ENCODE data around the gene CR1. TPM values are rescaled to one million over a fixed set of nuclear protein-coding genes. Genes with fewer than 3 reads are reported as not detected.
A peak's percentile ranks its signal among the peaks of the same experiment; 100 is the strongest.
"Not testable (repeated sequence)": the region's sequence is repeated elsewhere in the genome, so short reads cannot be mapped to it uniquely, and the experiment has no call there.

CR1 gene
- total RNA-seq, 1 donor = 29.1 TPM

DNA sequence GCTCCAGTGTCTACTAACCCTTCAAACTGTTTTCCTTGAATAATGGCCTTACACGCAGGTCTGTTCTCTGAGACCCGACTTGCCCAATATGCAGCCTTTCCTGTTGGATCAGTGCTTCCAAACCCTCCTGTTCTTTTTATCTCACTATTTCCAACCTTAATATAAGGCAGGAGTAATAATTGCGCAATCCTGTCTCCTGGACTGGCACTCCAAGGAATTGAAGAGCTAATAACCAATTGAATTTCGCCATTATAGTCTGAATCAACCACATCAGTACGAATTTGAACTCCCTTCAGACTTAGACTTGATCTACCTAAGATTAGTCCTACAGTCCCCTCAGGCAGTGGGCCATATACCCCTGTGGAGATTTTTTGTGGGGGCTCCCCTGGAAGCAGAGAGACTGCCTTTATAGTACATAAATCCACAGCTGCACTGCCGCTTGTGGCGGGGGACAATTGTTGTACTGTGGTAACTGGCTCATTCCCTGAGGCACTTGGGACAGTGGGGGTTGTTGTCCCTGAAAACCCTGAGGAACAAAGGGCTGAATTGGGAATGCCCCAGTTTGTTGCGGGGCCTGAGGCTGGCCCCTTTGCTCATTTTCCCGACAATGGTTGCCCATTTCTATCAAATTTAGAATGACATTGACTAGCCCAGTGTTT is 142.7 kb downstream of the CR1 start:
- not testable (repeated sequence) for H3K4me3 ChIP-seq (ENCODE audit: low read length); H3K4me1 ChIP-seq (ENCODE audit: insufficient read depth, low read length); H3K27me3 ChIP-seq (ENCODE audit: insufficient read depth, low read length); H3K9me3 ChIP-seq (ENCODE audit: low read depth, low read length)

DNA sequence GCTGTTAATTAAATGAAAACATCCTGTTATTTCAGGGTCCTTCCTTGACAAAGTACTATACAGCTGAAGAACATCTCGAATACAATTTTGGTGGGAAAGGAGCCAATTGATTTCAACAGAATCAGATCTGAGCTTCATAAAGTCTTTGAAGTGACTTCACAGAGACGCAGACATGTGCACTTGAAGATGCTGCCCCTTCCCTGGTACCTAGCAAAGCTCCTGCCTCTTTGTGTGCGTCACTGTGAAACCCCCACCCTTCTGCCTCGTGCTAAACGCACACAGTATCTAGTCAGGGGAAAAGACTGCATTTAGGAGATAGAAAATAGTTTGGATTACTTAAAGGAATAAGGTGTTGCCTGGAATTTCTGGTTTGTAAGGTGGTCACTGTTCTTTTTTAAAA is 143.4 kb downstream of the CR1 start:
- not testable (repeated sequence) for H3K4me3 ChIP-seq (ENCODE audit: low read length); H3K9me3 ChIP-seq (ENCODE audit: low read depth, low read length); H3K4me1 ChIP-seq (ENCODE audit: insufficient read depth, low read length); H3K27me3 ChIP-seq (ENCODE audit: insufficient read depth, low read length)

DNA sequence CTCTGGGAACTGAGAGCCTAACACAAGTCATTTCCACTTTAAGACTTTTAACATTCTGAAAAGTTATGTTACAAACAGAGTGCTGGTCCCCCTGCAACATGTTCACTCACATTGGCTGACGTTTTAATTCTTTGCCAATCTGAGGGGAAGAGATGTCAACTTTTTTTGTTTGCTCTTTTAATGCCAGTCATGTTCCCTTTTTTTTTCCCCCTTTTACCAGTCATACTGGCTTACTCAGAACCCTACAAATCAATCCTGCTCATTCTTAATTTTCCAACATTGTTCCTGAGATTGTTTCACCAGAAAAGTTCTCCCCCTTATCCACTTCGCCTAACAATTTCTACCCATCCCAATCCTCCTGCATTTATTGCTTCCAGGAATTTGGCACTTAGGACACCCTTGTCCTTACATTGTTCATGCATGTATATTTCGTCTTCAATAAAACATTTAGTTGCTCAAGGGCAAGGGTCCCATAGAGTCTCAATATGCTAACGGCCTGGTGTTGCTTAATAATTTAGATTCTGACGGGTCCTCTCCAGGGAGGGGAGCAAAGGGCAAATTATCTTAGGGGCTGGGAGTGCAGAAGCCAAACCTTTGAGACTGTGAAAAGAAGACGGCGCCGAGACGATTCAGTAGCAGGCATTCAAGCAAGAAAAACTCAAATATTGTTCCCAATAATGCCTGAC is 148.4 kb downstream of the CR1 start:
- Histone ChIP-seq H3K4me3 (ENCODE audit: low read length) (peak overlapping the region; percentile 41), H3K4me1 (ENCODE audit: insufficient read depth, low read length) (peaks cover 15% of the 10 kb centered on the region), H3K9me3 (ENCODE audit: low read depth, low read length) (no peaks in the 10 kb centered on the region), H3K27me3 (ENCODE audit: insufficient read depth, low read length) (peaks cover 6% of the 10 kb centered on the region)

DNA sequence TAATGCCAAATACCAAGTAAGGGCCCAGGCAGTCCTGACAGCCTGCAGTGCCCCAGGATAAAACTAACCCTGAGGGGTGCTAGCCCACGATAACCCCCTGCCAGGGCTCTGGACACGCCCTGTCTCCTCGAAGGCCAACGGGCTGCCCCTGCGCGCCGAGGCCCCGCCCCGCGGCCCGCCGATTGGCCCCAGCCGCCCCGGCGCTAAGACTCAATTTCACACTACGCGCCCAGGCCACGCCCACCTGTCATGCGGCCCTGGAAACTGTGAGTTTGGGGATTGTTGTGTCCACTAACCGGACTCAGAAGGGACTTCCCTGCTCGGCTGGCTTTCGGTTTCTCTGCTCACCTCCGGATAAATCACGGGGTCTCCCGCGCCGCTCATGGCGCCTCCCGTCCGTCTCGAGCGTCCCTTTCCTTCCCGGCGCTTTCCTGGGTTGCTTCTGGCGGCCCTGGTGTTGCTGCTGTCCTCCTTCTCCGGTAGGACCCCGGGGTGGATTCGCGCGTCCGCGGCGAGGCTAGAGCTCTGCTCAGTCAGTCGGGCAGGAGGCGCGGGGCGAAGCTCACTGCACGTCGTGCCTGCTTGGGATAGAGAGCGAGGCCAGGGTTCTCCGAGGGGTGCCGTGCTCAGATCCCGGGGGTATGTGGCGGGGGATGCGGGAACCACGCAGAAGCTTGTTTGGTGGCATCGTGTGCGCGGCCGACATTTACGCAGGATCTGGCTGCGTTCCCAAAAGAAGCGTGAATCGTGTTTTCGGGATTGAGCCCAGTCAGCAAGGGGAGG is 149.1 kb downstream of the CR1 start, which contains the start of gene CR1L:
CR1L (plus strand) TSS at position 282 of the 783 bp plus-strand sequence; CDS start at position 383, 101 bp downstream.
- Histone ChIP-seq H3K27me3 (ENCODE audit: insufficient read depth, low read length) (peaks cover 6% of the 10 kb centered on the region), H3K9me3 (ENCODE audit: low read depth, low read length) (no peaks in the 10 kb centered on the region), H3K4me1 (ENCODE audit: insufficient read depth, low read length) (peaks cover 15% of the 10 kb centered on the region), H3K4me3 (ENCODE audit: low read length) (peak within 1 kb of the TSS; percentile 41)

DNA sequence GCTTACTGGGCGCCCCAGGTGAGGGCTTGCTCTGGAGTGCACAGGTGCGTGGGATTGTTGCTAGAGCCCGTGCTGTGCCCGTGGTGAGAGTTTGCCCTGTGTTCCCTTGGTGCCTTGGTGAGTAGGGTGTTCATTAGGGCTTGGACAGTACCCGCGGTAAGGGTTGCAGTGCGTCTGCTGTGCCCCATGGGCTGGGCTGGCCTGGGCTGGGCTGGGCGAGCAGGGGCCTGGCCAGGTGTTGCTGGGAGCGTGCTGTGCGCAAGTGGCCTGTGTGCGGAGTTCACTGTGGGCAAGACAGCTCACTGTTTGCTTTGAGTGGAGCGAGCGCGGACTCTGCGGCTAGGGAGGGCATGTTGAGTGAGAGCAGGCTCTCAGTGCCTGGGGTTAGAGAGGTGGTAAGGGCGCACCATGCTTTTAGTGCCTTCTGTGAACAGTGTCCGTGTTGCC is 149.7 kb downstream of the CR1 start:
- no peak overlapping the region for H3K4me3 ChIP-seq (ENCODE audit: low read length)

DNA sequence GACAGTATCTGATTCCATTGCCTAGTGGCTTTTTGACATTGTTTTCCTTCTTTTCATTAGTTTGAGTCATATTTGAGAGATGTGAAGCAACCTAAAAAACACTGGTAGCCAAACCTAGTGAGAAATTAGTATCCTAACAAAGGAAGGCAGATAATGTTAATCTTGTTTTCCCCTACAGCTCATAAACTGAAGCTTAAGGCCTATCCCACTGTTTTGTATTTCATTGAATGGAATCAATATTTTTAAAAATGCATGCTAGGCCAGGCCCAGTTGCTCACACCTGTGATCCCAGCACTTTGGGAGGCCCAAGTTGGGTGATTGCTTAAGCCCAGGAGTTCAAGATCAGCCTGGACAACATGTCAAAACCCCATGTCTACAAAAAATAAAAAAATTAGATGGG is 150.2 kb downstream of the CR1 start:
- no peaks in the 10 kb centered on the region for H3K9me3 ChIP-seq (ENCODE audit: low read depth, low read length)

More for the DNA sequence above, 149.7 kb downstream of the CR1 start:
- H3K4me1 ChIP-seq (ENCODE audit: insufficient read depth, low read length) = peaks cover 15% of the 10 kb centered on the region
- no peaks in the 10 kb centered on the region for H3K9me3 ChIP-seq (ENCODE audit: low read depth, low read length)
- H3K27me3 ChIP-seq (ENCODE audit: insufficient read depth, low read length) = peaks cover 6% of the 10 kb centered on the region

DNA sequence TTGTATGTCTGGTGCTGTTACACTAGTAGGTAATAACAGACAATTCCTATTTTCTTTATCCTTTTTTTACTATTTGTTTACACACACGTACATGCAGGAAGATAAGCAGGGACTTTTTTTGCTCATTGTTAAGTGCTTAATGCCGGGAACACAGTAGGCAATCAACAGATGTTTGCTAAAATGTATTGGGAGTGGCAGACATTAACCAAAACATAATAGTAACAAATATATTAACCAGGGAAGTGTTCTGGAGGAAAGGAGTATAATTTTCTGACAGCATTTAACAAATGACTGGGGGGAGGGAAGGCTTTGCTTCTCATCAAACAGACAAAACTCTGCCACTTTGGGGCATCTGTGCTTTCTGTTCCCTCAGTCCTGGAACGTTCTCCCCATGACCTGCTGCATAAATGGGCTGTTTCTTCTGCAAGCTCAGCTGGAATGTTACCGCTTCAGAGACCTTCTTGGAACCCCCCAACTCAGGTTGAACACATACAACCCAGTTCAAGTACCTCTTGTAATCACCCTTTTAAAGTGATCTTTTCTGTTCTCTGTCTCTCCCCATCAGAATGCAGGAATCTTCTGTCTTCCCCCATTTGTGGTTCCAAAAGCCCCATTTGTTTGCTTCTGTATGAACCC is 151.1 kb downstream of the CR1 start:
- Histone ChIP-seq H3K4me3 (ENCODE audit: low read length) (no peak overlapping the region), H3K4me1 (ENCODE audit: insufficient read depth, low read length) (peaks cover 15% of the 10 kb centered on the region), H3K27me3 (ENCODE audit: insufficient read depth, low read length) (peaks cover 6% of the 10 kb centered on the region), H3K9me3 (ENCODE audit: low read depth, low read length) (no peaks in the 10 kb centered on the region)

More for the DNA sequence above, 150.2 kb downstream of the CR1 start:
- H3K4me3 ChIP-seq (ENCODE audit: low read length) = no peak overlapping the region
- peaks cover 6% of the 10 kb centered on the region for H3K27me3 ChIP-seq (ENCODE audit: insufficient read depth, low read length)
- H3K4me1 ChIP-seq (ENCODE audit: insufficient read depth, low read length) = peaks cover 15% of the 10 kb centered on the region

DNA sequence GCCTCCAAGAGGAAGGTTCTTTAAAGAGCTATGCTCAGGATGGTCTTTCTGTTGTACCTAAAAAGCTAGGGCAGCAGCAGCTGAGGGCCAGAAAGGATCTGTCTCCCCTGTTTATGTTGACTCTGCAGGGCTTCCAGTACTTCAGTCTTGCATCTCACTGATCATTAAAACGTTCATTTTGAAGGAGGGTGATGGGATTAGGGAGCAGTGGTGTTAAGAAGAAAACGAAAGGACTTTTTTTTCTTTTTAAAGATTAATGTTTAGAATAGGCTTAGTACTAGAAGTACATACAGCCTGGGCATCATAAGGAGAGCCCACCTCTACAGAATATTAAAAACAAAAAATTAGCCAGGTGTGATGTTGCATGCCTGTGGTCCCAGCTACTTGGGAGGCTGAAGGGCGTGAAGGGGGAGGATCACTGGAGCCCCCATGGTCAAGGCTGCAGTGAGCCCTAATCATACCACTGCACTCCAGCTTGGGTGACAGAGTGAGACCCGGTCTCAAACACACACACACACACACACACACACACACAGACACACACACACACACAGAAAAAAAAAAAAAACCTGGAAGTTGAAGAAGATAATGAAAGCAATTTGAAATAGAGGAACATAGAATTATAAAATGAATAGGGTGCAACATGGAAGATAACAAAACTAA is 151.8 kb downstream of the CR1 start:
- no peak overlapping the region for H3K4me3 ChIP-seq (ENCODE audit: low read length)
- peaks cover 6% of the 10 kb centered on the region for H3K27me3 ChIP-seq (ENCODE audit: insufficient read depth, low read length)
- peaks cover 15% of the 10 kb centered on the region for H3K4me1 ChIP-seq (ENCODE audit: insufficient read depth, low read length)
- H3K9me3 ChIP-seq (ENCODE audit: low read depth, low read length) = no peaks in the 10 kb centered on the region

DNA sequence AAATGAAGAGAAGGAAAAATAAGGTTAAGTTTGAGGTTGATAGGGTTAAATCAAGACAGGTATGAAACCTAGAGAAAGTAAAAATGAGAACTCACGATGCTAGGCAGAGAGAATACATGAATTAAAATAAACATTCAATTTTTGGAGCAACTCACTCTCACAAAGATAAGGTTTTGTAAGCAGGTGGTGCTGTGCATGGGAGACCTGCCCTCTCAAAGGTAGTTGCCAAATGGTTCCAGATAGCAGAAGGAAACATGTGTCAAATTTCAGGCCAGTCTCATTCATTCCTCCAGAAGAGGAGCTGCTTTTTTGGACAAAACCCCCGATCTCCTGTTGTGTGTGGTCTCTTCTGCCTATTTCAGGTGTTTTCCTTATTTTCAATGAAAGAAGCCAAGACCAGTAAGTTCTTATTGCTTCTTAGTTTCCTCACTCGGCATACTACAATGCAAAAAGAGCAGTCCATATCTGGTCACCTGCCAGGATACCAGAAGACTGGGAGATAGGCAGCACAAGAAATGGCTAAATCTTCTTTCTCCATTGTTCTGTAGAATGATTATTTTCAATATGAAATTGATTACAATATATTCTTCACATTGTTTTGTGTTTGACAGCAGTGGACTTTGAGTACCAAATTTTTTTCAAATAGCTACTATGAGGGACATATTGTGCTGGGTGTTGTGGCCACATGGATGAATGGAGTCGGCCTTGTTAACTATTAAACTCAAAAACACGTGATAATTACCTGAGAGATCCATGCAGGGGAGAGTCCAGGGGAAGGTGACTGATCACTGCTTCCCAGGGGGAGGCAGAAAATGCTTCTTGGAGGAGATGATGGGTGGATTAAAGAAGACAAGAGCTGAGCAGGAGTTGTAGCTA is 152.6 kb downstream of the CR1 start:
- Histone ChIP-seq H3K9me3 (ENCODE audit: low read depth, low read length) (no peaks in the 10 kb centered on the region), H3K4me3 (ENCODE audit: low read length) (no peak overlapping the region), H3K4me1 (ENCODE audit: insufficient read depth, low read length) (peaks cover 15% of the 10 kb centered on the region)

DNA sequence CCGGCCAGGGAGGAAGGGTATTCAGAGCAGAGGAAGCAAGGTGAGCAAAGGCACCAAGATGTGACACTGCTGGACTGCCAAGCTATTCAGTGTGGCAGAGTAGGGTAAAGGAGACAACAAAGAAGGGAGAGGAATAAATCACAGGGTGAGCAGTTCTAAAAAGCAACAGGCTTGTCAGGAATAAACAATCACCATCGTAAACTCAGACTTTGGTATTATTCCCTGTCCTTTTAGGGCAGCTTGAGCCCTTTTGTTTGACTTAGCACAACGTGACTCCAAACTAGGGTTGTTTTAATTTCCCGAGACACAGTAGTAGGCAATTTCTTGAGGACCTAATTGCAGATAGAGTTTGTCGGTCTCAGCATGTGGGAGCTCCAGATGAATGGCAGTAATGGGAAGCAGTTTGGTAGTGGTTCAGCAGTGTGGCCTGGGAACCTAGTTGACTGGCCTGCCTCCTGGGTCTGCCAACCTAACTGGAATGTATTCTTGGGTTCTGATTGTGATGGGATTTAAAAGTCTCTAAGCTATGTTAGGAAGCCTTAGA is 153.3 kb downstream of the CR1 start:
- Histone ChIP-seq H3K27me3 (ENCODE audit: insufficient read depth, low read length) (peaks cover 2% of the 10 kb centered on the region), H3K4me1 (ENCODE audit: insufficient read depth, low read length) (peaks cover 11% of the 10 kb centered on the region), H3K4me3 (ENCODE audit: low read length) (no peak overlapping the region), H3K9me3 (ENCODE audit: low read depth, low read length) (no peaks in the 10 kb centered on the region)

More for the DNA sequence above, 152.6 kb downstream of the CR1 start:
- H3K27me3 ChIP-seq (ENCODE audit: insufficient read depth, low read length) = peaks cover 3% of the 10 kb centered on the region

DNA sequence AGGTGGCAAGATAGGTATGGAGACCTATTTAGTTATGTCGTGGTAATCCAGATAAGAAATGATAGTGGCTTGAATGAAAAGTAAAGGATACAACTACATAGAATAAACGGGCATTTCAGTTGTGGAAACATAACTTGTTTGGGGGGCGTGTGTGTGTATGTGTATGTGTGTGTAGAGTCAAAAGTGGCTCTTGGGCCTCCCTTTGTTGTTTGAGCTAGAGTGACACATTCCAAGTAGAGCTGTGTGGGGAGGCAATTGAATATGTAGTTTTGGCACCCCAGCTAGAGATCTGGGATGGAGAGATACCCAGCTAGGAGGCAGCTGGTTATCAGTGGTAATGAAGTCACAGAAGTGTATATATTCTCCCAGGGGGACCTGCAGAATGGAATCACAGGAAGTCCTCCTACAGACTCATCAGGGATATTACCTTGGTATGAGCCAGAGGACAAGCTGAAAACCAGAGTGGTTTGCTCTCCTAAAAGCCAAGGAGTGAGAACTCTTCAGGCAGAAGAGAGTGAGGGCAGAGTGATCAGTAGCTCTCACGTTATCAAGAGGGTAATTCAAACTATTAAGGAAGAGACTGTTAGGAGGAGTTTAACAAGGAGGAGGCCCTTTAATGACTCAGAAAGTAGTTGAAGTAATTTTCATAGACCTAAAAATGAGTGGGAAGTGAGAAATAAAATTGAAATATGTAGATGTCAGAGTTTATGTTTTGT is 154.1 kb downstream of the CR1 start:
- no peaks in the 10 kb centered on the region for H3K27me3 ChIP-seq (ENCODE audit: insufficient read depth, low read length)
- H3K4me3 ChIP-seq (ENCODE audit: low read length) = no peak overlapping the region
- peaks cover 4% of the 10 kb centered on the region for H3K4me1 ChIP-seq (ENCODE audit: insufficient read depth, low read length)
- H3K9me3 ChIP-seq (ENCODE audit: low read depth, low read length) = no peaks in the 10 kb centered on the region

DNA sequence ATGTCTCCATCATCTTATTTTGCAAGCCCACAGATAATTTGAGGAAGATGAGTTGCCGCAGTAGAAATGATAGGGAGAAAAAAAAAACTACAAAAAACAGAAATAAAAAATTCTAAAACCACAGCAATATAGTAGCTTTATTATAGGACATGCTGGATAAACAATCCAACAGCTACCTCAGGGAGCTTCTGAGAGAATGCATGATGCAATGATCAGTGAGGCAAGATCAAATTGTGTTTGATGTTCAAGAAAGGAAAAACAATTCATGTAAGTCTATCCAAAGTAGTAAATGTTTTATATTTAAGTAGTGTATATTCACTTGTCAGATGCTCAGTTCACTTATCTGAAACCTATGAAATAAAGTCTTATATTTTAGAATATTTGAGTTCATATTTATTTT is 155.6 kb downstream of the CR1 start:
- H3K9me3 ChIP-seq (ENCODE audit: low read depth, low read length) = no peaks in the 10 kb centered on the region
- no peaks in the 10 kb centered on the region for H3K4me1 ChIP-seq (ENCODE audit: insufficient read depth, low read length)
- H3K4me3 ChIP-seq (ENCODE audit: low read length) = no peak overlapping the region

DNA sequence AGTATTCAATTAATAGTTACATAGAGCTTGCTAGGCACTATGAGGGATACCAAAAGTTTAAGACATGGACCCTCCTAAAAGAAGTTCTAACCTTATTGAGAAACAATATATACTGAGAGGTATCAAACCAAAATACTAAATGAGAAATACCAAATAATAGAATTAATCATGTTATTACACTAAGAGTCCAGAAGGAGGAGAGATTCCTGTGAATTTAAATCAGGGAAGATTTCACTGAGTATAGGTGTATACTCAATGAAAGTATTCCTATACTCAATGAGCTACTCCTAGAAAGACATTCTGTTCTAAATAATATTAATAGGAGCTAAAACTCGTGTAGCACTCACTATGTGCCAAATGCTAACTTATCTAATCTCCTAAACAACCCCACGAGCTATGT is 158.4 kb downstream of the CR1 start:
- H3K9me3 ChIP-seq (ENCODE audit: low read depth, low read length) = no peaks in the 10 kb centered on the region
- no peaks in the 10 kb centered on the region for H3K4me1 ChIP-seq (ENCODE audit: insufficient read depth, low read length)
- no peaks in the 10 kb centered on the region for H3K27me3 ChIP-seq (ENCODE audit: insufficient read depth, low read length)
- H3K4me3 ChIP-seq (ENCODE audit: low read length) = no peak overlapping the region

More for the DNA sequence above, 155.6 kb downstream of the CR1 start:
- H3K27me3 ChIP-seq (ENCODE audit: insufficient read depth, low read length) = no peaks in the 10 kb centered on the region
